DOHH2 (cell line): Measurements from ENCODE around the gene ORC5.

Experiments
- CTCF ChIP-seq: fragments of 200-600 bp; sonication (generic); IDR thresholded peaks from one replicate; pipeline ENCODE4 v1.5.1; 2014; ENCODE audit warnings: antibody characterized with exemption, mild to moderate bottlenecking, low read depth, low read length; ENCODE audit not compliant: poor library complexity, severe bottlenecking
- EZH2phosphoT487 ChIP-seq: fragments of 200-600 bp; sonication (generic); IDR thresholded peaks from 2 replicates; pipeline ENCODE4 v1.6.1; 2017; ENCODE audit warnings: borderline replicate concordance, mild to moderate bottlenecking, antibody characterized with exemption, low read length, moderate library complexity, mixed read lengths

GRCh38 chr7:104162081-104162480, 45.7 kb downstream of the ORC5 start:
- no peak for TF ChIP-seq CTCF
- no peak for TF ChIP-seq EZH2phosphoT487
